ENCODE results near the gene SPTBN1.

SPTBN1 gene

GRCh38 chr2:54595999-54596902, 140.1 kb downstream of the SPTBN1 start:
- no peak for DNase-seq

- DNase-seq: no peak
Measured at GRCh38 chr2:54597153-54597848, 141.2 kb downstream of the SPTBN1 start.

GRCh38 chr2:54598347-54599325, 142.5 kb downstream of the SPTBN1 start:
- no peak for DNase-seq

GRCh38 chr2:54599326-54599710, 143.2 kb downstream of the SPTBN1 start:
- no peak for DNase-seq

- no peak for DNase-seq
Measured at GRCh38 chr2:54599914-54600313, 143.8 kb downstream of the SPTBN1 start.

GRCh38 chr2:54601339-54601738, 145.2 kb downstream of the SPTBN1 start:
- DNase-seq: no peak

- DNase-seq: no peak
Measured at GRCh38 chr2:54602736-54603322, 146.7 kb downstream of the SPTBN1 start.

GRCh38 chr2:54603357-54603756, 147.2 kb downstream of the SPTBN1 start:
- no peak for DNase-seq

- no peak for DNase-seq
Measured at GRCh38 chr2:54603796-54604195, 147.7 kb downstream of the SPTBN1 start.

- DNase-seq: no peak
Measured at GRCh38 chr2:54604871-54605270, 148.7 kb downstream of the SPTBN1 start.

GRCh38 chr2:54605836-54606235, 149.7 kb downstream of the SPTBN1 start:
- no peak for DNase-seq

GRCh38 chr2:54606393-54606958, 150.3 kb downstream of the SPTBN1 start:
- DNase-seq: peak; percentile 6 to 38 (median 13)

- DNase-seq: no peak
Measured at GRCh38 chr2:54608224-54608623, 152.1 kb downstream of the SPTBN1 start.

- DNase-seq: no peak
Measured at GRCh38 chr2:54609241-54609640, 153.1 kb downstream of the SPTBN1 start.

- no peak for DNase-seq
Measured at GRCh38 chr2:54609647-54610046, 153.5 kb downstream of the SPTBN1 start.

GRCh38 chr2:54610700-54611099, 154.6 kb downstream of the SPTBN1 start:
- no peak for DNase-seq

GRCh38 chr2:54611830-54612545, 155.9 kb downstream of the SPTBN1 start:
- no peak for DNase-seq

- no peak for DNase-seq
Measured at GRCh38 chr2:54613386-54613785, 157.3 kb downstream of the SPTBN1 start.

- DNase-seq: no peak
Measured at GRCh38 chr2:54613794-54614257, 157.7 kb downstream of the SPTBN1 start.

- DNase-seq: no peak
Measured at GRCh38 chr2:54614819-54615218, 158.7 kb downstream of the SPTBN1 start.

- DNase-seq: no peak
Measured at GRCh38 chr2:54615832-54616534, 159.9 kb downstream of the SPTBN1 start.
